Renal cortical epithelial cell (primary cell): ENCODE results near the gene PRMT5. TPM values are rescaled to one million over a fixed set of nuclear protein-coding genes. Genes with fewer than 3 reads are reported as not detected.
A peak's percentile ranks its signal among the peaks of the same experiment; 100 is the strongest.

ENCODE experiments used
- DNase-seq: peaks from one replicate; pipeline ENCODE4 v3.0.0-alpha.2; 2011; ENCODE audit warnings: low read depth
- total RNA-seq: library from RNA; depleted of rRNA; stranded (reverse); fragments of >200 nt; gene quantifications from 2 replicates; pipeline ENCODE4 v1.2.3, GENCODE V29; 2014

Gene PRMT5
- total RNA-seq, 1 donor from 2014 or later: 74.3 TPM

DNA sequence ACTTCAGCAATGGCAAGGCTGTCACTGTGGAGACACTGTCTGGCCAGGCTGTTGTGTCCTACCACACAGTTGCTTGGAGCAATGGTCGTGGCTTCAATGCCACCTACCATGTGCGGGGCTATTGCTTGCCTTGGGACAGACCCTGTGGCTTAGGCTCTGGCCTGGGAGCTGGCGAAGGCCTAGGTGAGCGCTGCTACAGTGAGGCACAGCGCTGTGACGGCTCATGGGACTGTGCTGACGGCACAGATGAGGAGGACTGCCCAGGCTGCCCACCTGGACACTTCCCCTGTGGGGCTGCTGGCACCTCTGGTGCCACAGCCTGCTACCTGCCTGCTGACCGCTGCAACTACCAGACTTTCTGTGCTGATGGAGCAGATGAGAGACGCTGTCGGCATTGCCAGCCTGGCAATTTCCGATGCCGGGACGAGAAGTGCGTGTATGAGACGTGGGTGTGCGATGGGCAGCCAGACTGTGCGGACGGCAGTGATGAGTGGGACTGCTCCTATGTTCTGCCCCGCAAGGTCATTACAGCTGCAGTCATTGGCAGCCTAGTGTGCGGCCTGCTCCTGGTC, 53.3 kb downstream of the PRMT5 start:
- no peak for DNase-seq

DNA sequence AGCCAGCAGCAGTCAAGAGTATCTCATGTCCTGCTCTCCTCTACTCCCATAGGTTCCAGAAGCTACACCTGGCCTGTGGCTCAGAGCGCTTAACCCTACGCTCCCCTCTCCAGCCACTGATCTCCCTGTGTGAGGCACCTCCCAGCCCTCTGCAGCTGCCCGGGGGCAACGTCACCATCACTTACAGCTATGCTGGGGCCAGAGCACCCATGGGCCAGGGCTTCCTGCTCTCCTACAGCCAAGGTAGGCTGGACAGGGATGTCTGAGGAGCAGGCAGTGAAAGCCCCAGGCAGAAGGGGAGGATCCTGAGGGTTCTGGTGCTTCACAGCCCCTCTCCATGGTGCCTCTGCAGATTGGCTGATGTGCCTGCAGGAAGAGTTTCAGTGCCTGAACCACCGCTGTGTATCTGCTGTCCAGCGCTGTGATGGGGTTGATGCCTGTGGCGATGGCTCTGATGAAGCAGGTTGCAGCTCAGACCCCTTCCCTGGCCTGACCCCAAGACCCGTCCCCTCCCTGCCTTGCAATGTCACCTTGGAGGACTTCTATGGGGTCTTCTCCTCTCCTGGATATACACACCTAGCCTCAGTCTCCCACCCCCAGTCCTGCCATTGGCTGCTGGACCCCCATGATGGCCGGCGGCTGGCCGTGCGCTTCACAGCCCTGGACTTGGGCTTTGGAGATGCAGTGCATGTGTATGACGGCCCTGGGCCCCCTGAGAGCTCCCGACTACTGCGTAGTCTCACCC, 54.0 kb downstream of the PRMT5 start:
- DNase-seq: no peak

DNA sequence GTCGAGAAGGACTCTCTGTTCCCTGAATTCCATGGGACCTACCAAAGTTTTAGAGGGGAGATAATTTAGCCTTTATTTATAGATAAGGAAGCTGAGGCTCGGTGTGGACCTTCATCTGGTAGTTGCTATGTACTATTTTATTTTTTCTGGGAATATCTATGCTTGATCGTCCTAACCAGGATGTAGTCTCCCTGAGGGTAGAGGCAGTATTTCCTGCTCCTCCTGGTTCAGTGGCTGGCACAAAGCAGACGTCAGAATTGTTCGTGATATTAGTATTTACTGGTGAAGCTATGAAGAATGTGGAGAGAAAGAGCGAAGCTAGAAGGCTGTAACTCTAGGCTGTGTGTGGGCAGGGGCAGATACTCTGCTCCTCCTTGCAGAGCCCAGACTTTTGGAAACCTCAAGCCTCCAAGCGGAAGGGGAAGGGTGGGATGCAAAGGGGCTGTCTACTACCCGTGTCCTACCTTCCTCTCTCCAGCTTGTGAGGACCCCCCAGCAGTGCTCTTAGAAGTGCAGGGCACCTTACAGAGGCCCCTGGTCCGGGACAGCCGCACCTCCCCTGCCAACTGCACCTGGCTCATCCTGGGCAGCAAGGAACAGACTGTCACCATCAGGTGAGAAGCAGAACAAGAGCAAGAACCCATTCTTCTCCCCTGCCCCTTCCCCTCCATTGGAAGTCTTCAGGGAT, 56.2 kb downstream of the PRMT5 start:
- peak; percentile 19 for DNase-seq

DNA sequence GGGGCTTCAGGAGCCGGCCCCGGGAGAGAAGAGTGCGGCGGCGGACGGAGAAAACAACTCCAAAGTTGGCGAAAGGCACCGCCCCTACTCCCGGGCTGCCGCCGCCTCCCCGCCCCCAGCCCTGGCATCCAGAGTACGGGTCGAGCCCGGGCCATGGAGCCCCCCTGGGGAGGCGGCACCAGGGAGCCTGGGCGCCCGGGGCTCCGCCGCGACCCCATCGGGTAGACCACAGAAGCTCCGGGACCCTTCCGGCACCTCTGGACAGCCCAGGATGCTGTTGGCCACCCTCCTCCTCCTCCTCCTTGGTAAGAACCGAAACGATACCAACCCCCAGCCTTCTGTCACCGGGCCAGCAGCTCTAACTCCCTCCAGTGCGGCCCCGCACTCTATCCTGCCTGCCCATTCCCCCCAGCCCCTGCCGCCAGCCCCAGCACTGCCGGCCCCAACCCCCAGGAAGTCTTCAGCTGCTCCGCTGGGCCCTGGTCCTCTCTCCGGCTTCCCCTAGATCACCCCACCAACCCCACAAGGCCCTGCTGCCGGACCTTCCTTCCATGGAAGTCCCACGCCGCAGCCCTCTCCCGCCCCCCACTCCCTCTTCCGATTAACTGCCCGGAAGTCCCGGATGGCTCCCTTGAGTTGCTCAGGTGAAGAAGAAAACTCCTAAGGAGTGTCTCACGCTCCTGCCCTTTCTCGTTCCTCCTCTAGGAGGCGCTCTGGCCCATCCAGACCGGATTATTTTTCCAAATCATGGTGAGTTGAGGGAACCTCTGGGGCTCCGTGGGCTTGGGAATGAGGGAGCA, 56.9 kb downstream of the PRMT5 start:
- peak; percentile 84 for DNase-seq

DNA sequence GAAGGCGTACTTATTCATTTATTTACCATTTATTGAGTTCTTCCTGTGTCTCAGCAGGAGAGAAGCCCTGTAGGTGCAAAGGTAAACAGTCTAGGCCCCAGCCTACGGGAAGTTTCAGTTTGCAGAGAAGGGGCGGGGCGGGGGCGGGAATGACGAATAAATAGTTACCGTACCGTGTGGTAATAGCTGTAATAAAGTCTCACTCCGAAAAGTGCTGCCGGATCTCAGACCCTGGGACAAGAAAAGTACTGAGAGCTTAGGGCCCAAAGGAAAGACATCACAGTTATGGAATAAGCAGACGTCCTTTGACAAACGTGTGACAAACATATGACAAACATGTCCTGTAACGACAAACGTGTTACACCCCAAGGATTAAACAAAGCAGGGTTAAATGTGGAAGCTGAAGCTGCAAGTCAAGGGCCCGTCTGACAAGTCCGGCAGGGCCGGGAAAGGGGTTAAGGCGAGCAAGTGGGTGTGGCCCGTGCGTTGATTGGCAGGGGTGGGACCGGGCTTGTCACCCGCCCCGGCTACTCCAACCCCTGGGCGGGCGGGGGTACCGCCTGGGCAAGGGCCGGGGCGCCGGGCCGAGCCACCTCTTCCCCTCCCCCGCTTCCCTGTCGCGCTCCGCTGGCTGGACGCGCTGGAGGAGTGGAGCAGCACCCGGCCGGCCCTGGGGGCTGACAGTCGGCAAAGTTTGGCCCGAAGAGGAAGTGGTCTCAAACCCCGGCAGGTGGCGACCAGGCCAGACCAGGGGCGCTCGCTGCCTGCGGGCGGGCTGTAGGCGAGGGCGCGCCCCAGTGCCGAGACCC, 57.7 kb downstream of the PRMT5 start, which contains the start of gene LRP10:
Gene LRP10 (plus strand): TSS at position 517 of the 809 bp plus-strand sequence. CDS start 564 bp downstream, outside the sequence.
- DNase-seq: peak; percentile 86

DNA sequence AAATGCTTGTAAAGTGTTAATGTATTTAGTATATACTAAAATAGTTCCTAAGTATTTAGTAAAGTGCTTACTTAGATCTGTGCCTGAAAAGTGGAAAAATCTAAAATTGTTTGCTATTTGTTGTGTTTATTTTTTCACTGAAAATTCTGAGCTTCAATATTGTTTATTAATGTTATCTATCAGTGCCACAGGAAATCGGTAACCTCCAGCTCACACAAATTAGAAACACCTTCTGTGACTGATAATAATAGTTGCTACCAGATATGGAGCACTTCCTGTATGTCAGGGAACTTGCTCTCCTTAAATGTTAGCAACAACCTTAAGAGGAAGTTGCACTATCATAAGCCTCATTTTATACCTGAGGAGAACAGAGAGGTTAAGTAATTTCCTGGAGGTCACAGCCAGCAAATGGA, 58.4 kb downstream of the PRMT5 start:
- DNase-seq: no peak

Other genes with a start within 250 kb of the PRMT5 start
- gene OXA1L, start 162.7 kb downstream of the PRMT5 start, total RNA-seq: 28.8 and 42.4 TPM in 2 replicates
- gene SLC7A7, start 113.9 kb downstream of the PRMT5 start, total RNA-seq: 12.7 and 18.4 TPM in 2 replicates
- 17.1 and 61.1 TPM in 2 replicates for gene MRPL52, start 99.5 kb downstream of the PRMT5 start, total RNA-seq
- gene MMP14, start 92.8 kb downstream of the PRMT5 start, total RNA-seq: 180 and 295 TPM in 2 replicates
- 71.9 and 268 TPM in 2 replicates for gene LRP10, start 57.6 kb downstream of the PRMT5 start, total RNA-seq
- gene REM2, start 46.2 kb downstream of the PRMT5 start, total RNA-seq: under 0.01 and 0.20 TPM in 2 replicates
- gene RBM23, start 10.2 kb downstream of the PRMT5 start, total RNA-seq: 127 and 148 TPM in 2 replicates
- 17.2 and 36.8 TPM in 2 replicates for gene HAUS4, start 27.7 kb upstream of the PRMT5 start, total RNA-seq
- 161 and 189 TPM in 2 replicates for gene AJUBA, start 53.2 kb upstream of the PRMT5 start, total RNA-seq
- 6.3 and 16.2 TPM in 2 replicates for gene C14orf93, start 80.8 kb upstream of the PRMT5 start, total RNA-seq
- gene PSMB5, start 105.5 kb upstream of the PRMT5 start, total RNA-seq: 167 and 251 TPM in 2 replicates
- not detected in 2 replicates for gene PSMB11, start 112.8 kb upstream of the PRMT5 start, total RNA-seq
- gene CDH24, start 128.1 kb upstream of the PRMT5 start, total RNA-seq: 3.5 and 6.1 TPM in 2 replicates
- 34.0 and 103 TPM in 2 replicates for gene ACIN1, start 165.8 kb upstream of the PRMT5 start, total RNA-seq
- gene C14orf119, start 166.1 kb upstream of the PRMT5 start, total RNA-seq: 61.6 and 71.0 TPM in 2 replicates
- gene CIROP, start 175.6 kb upstream of the PRMT5 start, total RNA-seq: not detected in 2 replicates
- gene CEBPE, start 189.9 kb upstream of the PRMT5 start, total RNA-seq: not detected in 2 replicates